Muscle layer of colon (tissue), 2 donors: ENCODE measurements around the gene TUBA1C.
A peak's percentile ranks its signal among the peaks of the same experiment; 100 is the strongest.

Experiments
- H3K27ac ChIP-seq: one replicate; pipeline ENCODE4 v1.7.0; 2013; ENCODE audit warnings: low read depth, mild to moderate bottlenecking, low read length, moderate library complexity
- H3K27me3 ChIP-seq, 2 donors: one replicate each; pipeline ENCODE4 v1.7.0; 2013; ENCODE audit warnings: low read length in 2 of 2, mild to moderate bottlenecking in 2 of 2; ENCODE audit not compliant: insufficient read depth in 2 of 2, control insufficient read depth in 1 of 2
- H3K36me3 ChIP-seq: one replicate; pipeline ENCODE4 v1.7.0; 2013; ENCODE audit warnings: mild to moderate bottlenecking, low read length; ENCODE audit not compliant: insufficient read depth
- H3K4me1 ChIP-seq: one replicate; pipeline ENCODE4 v1.7.0; 2013; ENCODE audit warnings: mild to moderate bottlenecking, low read length; ENCODE audit not compliant: insufficient read depth
- H3K4me3 ChIP-seq, 2 donors: one replicate each; pipeline ENCODE4 v1.7.0; 2013; ENCODE audit warnings: low read length in 2 of 2, low read depth in 1 of 2, mild to moderate bottlenecking in 1 of 2, moderate library complexity in 1 of 2
- H3K9ac ChIP-seq: one replicate; pipeline ENCODE4 v1.7.0; 2013; ENCODE audit warnings: low read length
- H3K9me3 ChIP-seq: one replicate; pipeline ENCODE4 v1.7.0; 2013; ENCODE audit warnings: mild to moderate bottlenecking, low read length
- donor health status: abdominal sarcoma.
- donor health status: Adenocarcinoma of cecum.

The TUBA1C gene

DNA sequence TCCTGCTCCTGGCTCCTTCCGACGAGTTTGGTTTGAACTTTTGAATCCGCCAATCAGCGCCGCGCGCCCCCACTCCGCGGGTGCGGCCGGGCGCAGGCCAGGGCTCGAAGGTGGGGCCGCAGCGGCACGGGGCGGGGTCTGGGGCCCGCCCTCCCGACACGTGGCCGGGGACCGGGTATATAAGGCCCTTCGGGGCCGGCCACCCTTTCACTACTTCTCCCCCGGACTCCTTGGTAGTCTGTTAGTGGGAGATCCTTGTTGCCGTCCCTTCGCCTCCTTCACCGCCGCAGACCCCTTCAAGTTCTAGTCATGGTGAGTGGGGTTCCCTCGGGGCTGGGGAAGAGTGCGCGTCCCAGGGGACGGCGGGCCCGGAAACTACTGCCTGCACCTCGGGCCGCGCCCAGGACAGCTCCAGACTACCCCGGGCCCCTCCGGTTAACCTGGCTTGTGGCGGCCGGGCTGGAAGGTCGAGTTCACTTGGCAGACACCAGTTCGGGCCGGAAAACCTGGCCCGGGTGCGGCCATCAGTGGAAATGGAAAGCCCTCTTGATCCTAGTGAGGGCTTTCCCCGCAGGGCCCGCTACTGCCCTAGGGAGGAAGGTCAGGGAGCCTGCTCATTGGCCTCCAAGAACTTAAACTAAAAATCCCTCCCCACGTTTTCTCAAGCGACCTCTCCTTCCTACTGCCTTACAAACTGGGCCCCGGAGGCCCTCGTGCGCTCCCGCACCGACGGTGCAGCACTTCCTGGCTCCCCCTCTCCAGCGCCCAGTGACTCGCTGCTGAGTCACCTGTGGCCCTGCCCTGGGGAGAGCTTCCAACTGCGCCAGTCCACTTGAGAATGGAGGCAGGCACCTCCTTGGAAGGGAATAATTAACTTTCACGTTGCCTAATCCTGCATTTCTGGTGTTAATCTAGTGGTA lies at the start of gene TUBA1C:
Gene TUBA1C (plus strand): TSS at position 210 of the 920 bp plus-strand sequence. CDS start 100 bp downstream, at position 310.
- Histone ChIP-seq H3K36me3 (peaks cover 5% of the 10 kb centered on the region), H3K9ac (peak within 1 kb of the TSS; percentile 65), H3K27me3 (no peaks in the 10 kb centered on the region), H3K4me1 (no peaks in the 10 kb centered on the region), H3K27ac (peak within 1 kb of the TSS; percentile 91), H3K4me3 (peak within 1 kb of the TSS; percentile 73 to 78), H3K9me3 (no peaks in the 10 kb centered on the region)

DNA sequence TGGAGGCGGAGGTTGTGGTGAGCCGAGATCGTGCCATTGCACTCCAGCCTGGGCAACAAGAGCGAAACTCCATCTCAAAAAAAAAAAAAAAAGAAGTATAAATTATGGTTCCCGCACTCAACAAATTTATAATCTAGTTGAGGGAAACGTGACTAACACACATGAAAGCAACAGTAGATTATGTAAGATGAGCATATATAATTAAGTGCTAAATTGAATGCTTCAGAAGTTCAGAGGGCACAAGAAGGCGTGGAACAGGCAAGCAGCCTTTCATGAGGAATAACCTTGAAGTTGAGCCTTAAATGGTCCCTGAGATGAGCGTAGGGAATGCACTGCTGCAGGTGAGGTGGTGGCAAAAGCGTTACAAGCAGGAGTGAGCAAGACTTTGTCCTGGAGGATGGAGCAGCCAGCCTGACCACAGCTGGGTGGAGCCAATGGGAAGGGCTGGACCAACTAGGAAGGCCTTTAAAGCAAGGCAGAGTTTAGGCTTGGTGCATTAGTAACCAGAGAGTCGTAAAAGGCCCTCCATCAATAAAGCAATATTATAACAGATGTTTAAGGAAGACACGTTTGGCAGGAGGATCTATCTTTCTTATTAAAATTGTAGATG lies 45.4 kb upstream of the TUBA1C start:
- Histone ChIP-seq H3K9ac (no peak overlapping the region), H3K9me3 (no peaks in the 10 kb centered on the region), H3K27ac (no peak overlapping the region), H3K27me3 (no peaks in the 10 kb centered on the region), H3K36me3 (no peaks in the 10 kb centered on the region), H3K4me3 (no peak overlapping the region), H3K4me1 (peaks cover 18% of the 10 kb centered on the region)

DNA sequence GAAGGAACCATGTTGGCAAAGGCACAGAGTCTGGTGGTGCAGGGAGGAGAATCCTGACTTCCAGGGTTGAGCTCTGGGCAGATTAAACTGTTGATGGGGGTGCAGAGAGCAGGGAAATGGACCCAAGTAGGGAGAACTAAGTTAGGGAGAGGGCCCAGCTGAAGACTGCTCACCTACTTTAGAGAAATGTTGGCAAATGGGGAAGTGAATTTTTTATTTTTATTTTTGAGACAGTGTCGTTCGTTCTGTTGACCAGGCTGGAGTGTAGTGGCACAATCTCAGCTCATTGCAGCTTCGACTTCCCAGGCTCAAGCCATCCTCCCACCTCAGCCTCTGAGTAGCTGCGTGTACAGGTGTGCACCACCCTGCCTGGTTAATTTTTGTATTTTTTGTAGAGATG lies 43.9 kb upstream of the TUBA1C start:
- Histone ChIP-seq H3K27me3 (no peaks in the 10 kb centered on the region), H3K4me3 (no peak overlapping the region), H3K36me3 (no peaks in the 10 kb centered on the region), H3K4me1 (peaks cover 8% of the 10 kb centered on the region), H3K27ac (no peak overlapping the region), H3K9me3 (no peaks in the 10 kb centered on the region), H3K9ac (no peak overlapping the region)

DNA sequence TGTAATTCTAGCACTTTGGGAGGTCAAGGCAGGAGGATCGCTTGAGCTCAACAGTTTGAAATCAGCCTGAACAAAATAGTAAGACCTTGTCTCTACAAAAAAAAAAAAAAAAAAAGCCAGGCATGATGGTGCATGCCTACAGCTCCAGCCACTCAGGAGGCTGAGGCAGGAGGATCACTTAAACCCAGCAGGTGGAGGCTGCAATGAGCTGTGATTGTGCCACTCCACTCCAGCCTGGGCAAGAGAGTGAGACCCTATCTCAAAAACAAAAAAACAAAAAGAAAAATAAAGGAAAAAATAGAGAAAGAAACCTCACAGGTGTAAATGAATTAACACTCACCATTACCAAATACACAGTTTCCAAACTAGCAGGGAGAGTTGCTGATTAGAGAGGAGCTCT lies 41.8 kb upstream of the TUBA1C start:
- H3K27me3 ChIP-seq = no peaks in the 10 kb centered on the region
- no peaks in the 10 kb centered on the region for H3K36me3 ChIP-seq
- H3K9ac ChIP-seq = no peak overlapping the region
- H3K27ac ChIP-seq = peak overlapping the region; percentile 94
- H3K4me3 ChIP-seq = peak overlapping the region in 1 of 2 donors; percentile 13
- peaks cover 8% of the 10 kb centered on the region for H3K4me1 ChIP-seq
- no peaks in the 10 kb centered on the region for H3K9me3 ChIP-seq

DNA sequence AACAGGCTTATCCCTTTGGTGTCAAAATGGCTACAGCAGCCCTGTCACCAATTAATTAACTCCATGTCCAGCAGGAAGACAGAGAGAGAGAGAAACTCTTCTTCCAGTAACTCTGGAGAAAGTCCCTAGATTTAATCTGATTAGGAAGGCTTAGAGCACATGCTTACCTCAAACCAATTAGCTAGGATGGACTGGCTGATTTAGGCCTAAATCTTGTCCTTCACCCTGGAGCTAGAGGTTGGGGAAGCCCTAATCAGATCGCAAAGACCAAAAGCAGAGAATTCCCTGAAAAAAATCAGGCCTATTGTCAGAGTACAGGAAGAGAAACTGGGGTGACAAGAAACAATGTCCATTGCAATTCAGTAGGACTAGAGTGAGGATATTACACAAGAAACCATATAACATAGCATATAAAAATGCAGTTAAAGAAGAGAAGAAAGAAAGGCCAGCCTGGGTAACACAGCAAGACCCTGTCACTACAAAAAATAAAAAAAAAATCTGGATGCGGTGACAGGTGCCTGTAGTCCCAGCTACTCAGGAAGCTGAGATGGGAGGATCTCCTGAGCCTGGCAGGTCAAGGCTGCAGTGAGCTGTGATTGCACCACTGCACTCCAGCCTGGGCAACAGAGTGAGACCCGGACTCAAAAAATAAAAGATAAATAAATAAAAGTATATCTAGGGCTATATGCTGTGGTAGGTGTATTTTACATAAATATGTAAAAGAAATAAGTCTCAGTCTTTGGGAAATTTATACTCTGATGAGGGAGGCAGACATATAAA lies 41.1 kb upstream of the TUBA1C start:
- Histone ChIP-seq H3K36me3 (no peaks in the 10 kb centered on the region), H3K27ac (peak overlapping the region; percentile 94), H3K4me3 (no peak overlapping the region), H3K9me3 (no peaks in the 10 kb centered on the region), H3K9ac (no peak overlapping the region), H3K4me1 (peaks cover 8% of the 10 kb centered on the region), H3K27me3 (no peaks in the 10 kb centered on the region)

DNA sequence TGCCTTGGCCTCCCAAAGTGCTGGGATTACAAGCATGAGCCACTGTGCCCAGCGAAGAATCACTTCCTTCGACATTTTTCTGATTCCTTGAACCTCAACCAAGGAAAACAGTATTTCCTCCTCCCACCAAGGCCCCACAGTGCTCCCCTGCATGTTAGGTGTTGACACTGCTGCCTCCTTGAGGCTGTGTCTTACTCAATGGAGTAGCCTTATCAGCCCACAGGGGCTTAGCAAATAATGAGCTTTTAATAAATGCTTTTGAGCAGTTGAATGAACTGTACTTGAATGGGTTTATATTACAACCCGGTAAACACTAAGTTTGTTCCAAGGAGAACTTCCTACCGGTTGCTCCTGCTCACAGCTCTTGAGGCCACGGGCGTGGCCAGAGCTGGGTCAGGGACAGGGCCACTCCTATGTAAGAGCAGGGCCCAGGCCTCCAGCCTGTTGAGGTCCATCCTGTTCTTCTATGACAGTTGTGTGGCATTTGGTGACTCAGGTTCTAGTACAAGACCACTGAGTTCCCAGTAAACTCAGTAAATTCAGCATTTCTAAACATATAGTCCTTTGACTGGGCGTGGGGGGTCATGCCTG lies 39.2 kb upstream of the TUBA1C start:
- Histone ChIP-seq H3K4me3 (no peak overlapping the region), H3K4me1 (peaks cover 8% of the 10 kb centered on the region), H3K9me3 (no peaks in the 10 kb centered on the region), H3K9ac (no peak overlapping the region), H3K27ac (no peak overlapping the region), H3K27me3 (no peaks in the 10 kb centered on the region), H3K36me3 (no peaks in the 10 kb centered on the region)

DNA sequence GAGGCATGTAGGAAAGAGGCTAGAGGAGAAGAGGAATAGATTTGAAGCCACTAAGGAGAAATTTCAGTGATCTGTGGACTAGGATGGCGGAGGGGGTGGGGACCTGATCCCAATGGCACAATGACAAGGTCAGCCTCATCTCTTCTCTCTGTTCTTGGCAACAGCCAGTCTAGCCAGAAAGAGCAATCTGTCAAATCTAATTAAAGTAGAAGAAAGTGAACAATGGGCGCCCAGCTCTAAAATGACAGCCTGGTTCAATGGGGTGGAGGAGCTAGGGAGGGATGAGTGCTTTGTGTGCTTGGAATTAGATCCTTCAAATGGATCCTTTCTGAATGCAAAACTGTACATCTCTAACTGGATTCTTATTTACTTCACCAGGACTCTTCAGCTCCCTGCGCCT lies 37.2 kb upstream of the TUBA1C start:
- no peak overlapping the region for H3K27ac ChIP-seq
- H3K4me1 ChIP-seq = peaks cover 18% of the 10 kb centered on the region
- H3K9ac ChIP-seq = no peak overlapping the region
- no peaks in the 10 kb centered on the region for H3K36me3 ChIP-seq
- no peaks in the 10 kb centered on the region for H3K27me3 ChIP-seq
- H3K4me3 ChIP-seq = no peak overlapping the region
- H3K9me3 ChIP-seq = no peaks in the 10 kb centered on the region

DNA sequence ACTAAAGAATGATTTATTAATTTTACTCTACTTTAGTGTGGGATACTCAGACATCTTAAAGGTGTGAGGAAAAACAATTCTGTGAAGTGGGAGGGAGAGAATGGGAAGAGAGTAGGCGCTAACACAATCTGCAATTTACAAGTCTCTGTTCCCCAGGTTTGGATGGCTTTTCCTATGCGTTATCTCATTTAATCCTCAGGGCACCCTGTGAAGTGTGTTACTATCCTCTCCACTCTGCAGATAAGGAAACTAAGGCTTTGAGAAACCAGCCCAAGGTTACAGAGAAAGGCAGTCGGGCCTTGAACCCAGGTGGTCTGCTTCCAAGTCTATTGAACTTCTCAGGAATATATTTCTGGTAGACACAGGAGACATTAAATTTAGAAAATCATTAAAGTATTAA lies 36.2 kb upstream of the TUBA1C start:
- Histone ChIP-seq H3K27ac (no peak overlapping the region), H3K4me1 (peaks cover 22% of the 10 kb centered on the region), H3K9me3 (no peaks in the 10 kb centered on the region), H3K36me3 (no peaks in the 10 kb centered on the region), H3K4me3 (no peak overlapping the region), H3K9ac (no peak overlapping the region), H3K27me3 (no peaks in the 10 kb centered on the region)

DNA sequence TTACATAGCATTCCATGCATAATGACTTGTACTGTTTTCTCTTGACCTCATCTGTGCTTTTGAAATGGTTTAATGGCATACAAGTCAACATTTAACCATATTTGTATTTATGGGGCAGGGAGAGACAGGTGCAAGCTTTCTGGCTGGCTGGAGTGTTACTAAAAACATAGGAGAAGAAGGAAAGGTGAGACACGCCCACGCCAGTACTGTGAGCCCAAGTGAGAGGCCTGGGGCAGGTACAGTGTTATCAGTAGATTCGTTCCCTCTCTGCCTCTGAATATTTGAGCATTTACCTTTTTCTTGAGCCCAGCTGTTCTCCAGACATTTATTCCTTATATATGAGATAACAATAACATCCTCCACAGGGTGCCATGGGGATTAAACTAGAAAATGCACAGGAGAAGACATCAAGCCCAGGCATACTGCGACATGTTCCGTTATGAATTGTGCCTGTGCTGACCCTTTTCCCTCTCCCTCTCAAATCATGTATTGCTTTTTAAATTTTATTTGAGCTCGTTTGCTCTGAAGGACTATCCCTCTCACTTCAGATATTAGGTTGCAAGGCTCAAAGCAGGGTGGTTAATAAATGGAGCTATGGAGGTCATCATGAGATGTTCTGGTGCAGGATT lies 34.6 kb upstream of the TUBA1C start:
- Histone ChIP-seq H3K4me1 (peaks cover 29% of the 10 kb centered on the region), H3K36me3 (no peaks in the 10 kb centered on the region), H3K27me3 (no peaks in the 10 kb centered on the region), H3K9ac (no peak overlapping the region), H3K9me3 (no peaks in the 10 kb centered on the region), H3K4me3 (no peak overlapping the region), H3K27ac (no peak overlapping the region)

DNA sequence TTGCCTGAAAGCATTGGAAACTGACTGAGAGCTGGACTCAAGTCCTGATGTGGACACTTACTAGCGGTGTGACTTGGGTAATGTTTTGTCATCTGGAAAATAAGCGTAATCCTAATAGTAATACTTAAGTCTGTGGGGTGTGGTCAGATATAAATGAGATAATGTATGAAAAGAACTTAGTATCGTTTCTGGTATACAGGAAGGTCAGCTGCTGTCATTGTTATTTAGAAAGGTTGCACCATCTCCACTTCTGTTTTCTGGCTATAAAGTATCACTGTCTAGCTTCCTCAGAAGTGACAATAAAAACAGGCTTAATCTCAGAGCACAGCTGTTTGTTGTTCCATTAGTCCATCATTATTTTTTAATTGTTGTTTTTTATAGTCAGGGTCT lies 34.1 kb upstream of the TUBA1C start:
- no peak overlapping the region for H3K27ac ChIP-seq
- no peak overlapping the region for H3K4me3 ChIP-seq
- no peaks in the 10 kb centered on the region for H3K36me3 ChIP-seq
- no peaks in the 10 kb centered on the region for H3K9me3 ChIP-seq
- peaks cover 29% of the 10 kb centered on the region for H3K4me1 ChIP-seq
- H3K27me3 ChIP-seq = no peaks in the 10 kb centered on the region
- no peak overlapping the region for H3K9ac ChIP-seq
